GM23338 (cell line): ENCODE results near the gene CUBN. TPM values are rescaled to one million over a fixed set of nuclear protein-coding genes. Genes with fewer than 3 reads are reported as not detected.

Experiments used
- ATAC-seq: fragments of 200-7000 bp; cut with Tn5 transposase; 3 replicates; pipeline ENCODE4 v1.9.1; 2020
- DNase-seq: peaks from one replicate; pipeline ENCODE4 v3.0.0-alpha.2; 2015; ENCODE audit warnings: low spot score
- H2AFZ ChIP-seq: fragments of 200-600 bp; sonication (generic); 2 replicates; pipeline ENCODE4 v1.8.0; 2016; ENCODE audit warnings: antibody characterized with exemption, mild to moderate bottlenecking, moderate library complexity
- H3F3A ChIP-seq: fragments of 200-600 bp; sonication (generic); replicated peaks from 2 replicates; pipeline ENCODE4 v1.8.0; 2017; ENCODE audit warnings: antibody characterized with exemption, mixed run types, low read depth
- H3K27ac ChIP-seq: fragments of 200-600 bp; sonication (generic); 2 replicates; pipeline ENCODE4 v1.6.1; 2016; ENCODE audit warnings: low read depth
- H3K27me3 ChIP-seq: fragments of 200-600 bp; sonication (generic); 2 replicates; pipeline ENCODE4 v1.8.0; 2016; ENCODE audit warnings: mild to moderate bottlenecking, mixed run types, moderate library complexity; ENCODE audit not compliant: insufficient read depth
- H3K36me3 ChIP-seq: fragments of 200-600 bp; sonication (generic); 2 replicates; pipeline ENCODE4 v1.8.0; 2016; ENCODE audit warnings: mild to moderate bottlenecking; ENCODE audit not compliant: insufficient read depth
- H3K4me1 ChIP-seq: fragments of 200-600 bp; sonication (generic); 2 replicates; pipeline ENCODE4 v1.8.0; 2016; ENCODE audit warnings: mild to moderate bottlenecking, moderate library complexity; ENCODE audit not compliant: insufficient read depth
- H3K4me2 ChIP-seq: fragments of 200-600 bp; sonication (generic); 2 replicates; pipeline ENCODE4 v1.7.1; 2017; ENCODE audit warnings: mixed run types
- H3K4me3 ChIP-seq: fragments of 200-600 bp; sonication (generic); 2 replicates; pipeline ENCODE4 v1.6.1; 2016; ENCODE audit warnings: mixed run types
- H3K79me2 ChIP-seq: fragments of 200-600 bp; sonication (generic); replicated peaks from 2 replicates; pipeline ENCODE4 v1.8.0; 2017; ENCODE audit warnings: mild to moderate bottlenecking; ENCODE audit not compliant: insufficient read depth
- H3K9me2 ChIP-seq: fragments of 200-600 bp; sonication (generic); 2 replicates; pipeline ENCODE4 v1.8.0; 2017; ENCODE audit not compliant: insufficient read depth
- H4K20me1 ChIP-seq: fragments of 200-600 bp; sonication (generic); replicated peaks from 2 replicates; pipeline ENCODE4 v1.8.0; 2017; ENCODE audit warnings: mild to moderate bottlenecking; ENCODE audit not compliant: insufficient read depth
- H3K27ac Mint-ChIP-seq: 2 replicates; pipeline ENCODE4 v1.8.0; 2020; ENCODE audit warnings: inconsistent platforms, mild to moderate bottlenecking, moderate library complexity, mixed read lengths
- H3K27me3 Mint-ChIP-seq: 3 replicates; pipeline ENCODE4 v1.8.0; 2022; ENCODE audit warnings: low read depth, mild to moderate bottlenecking, moderate library complexity, mixed read lengths, inconsistent platforms; ENCODE audit not compliant: insufficient read depth, poor library complexity
- H3K36me3 Mint-ChIP-seq: 3 replicates; pipeline ENCODE4 v1.8.0; 2021; ENCODE audit warnings: low read depth, mild to moderate bottlenecking, inconsistent platforms, moderate library complexity, mixed read lengths
- H3K4me1 Mint-ChIP-seq: 3 replicates; pipeline ENCODE4 v1.8.0; 2020; ENCODE audit warnings: mild to moderate bottlenecking, inconsistent platforms, mixed read lengths
- H3K4me3 Mint-ChIP-seq: 3 replicates; pipeline ENCODE4 v1.8.0; 2021; ENCODE audit warnings: moderate library complexity, mild to moderate bottlenecking, inconsistent platforms, mixed read lengths
- H3K9me3 Mint-ChIP-seq: 3 replicates; pipeline ENCODE4 v1.8.0; 2020; ENCODE audit warnings: moderate library complexity, mild to moderate bottlenecking, inconsistent platforms, mixed read lengths
- ETS1 ChIP-seq: IDR thresholded peaks from 2 replicates; pipeline ENCODE4 v1.6.1; 2016; ENCODE audit warnings: antibody characterized with exemption
- EZH2 ChIP-seq: fragments of 200-600 bp; sonication (generic); IDR thresholded peaks from one replicate; pipeline ENCODE4 v1.8.0; 2017; ENCODE audit warnings: antibody characterized with exemption, mild to moderate bottlenecking, low read depth; ENCODE audit not compliant: unreplicated experiment
- REST ChIP-seq: IDR thresholded peaks from one replicate; pipeline ENCODE4 v1.6.1; 2018; ENCODE audit warnings: antibody characterized with exemption; ENCODE audit not compliant: unreplicated experiment
- ZNF462 ChIP-seq: fragments of 250-450 bp; sonication (Bioruptor Pico); IDR thresholded peaks from 2 replicates; pipeline ENCODE4 v1.5.0; 2020; ENCODE audit warnings: mild to moderate bottlenecking, moderate library complexity
- polyA plus RNA-seq: library from polyadenylated mRNA; unstranded; fragments of >200 nt; fragmentation: Nextera tagmentation; extraction: Ambion mirVana; gene quantifications from 2 replicates; pipeline ENCODE4 v1.2.1, GENCODE V29; 2016
- total RNA-seq: library from RNA; depleted of rRNA; stranded (reverse); fragments of >200 nt; shearing (Covaris generic); gene quantifications from 2 replicates; pipeline ENCODE4 v1.2.3, GENCODE V29; 2014

Gene CUBN
- total and polyA plus RNA-seq, 2 experiments from 2014 or later, result 0.06 to 1.8 TPM

- peak overlapping the region; percentile 60 for H3K4me2 ChIP-seq
- no peaks in the 10 kb centered on the region for H4K20me1 ChIP-seq
- ATAC-seq (peak; percentile 74), DNase-seq (peak; percentile 29)
- peak overlapping the region; percentile 20 for H3K4me3 ChIP-seq
- H3K4me3 Mint-ChIP-seq, result no peak overlapping the region
- H3F3A ChIP-seq, result no peaks in the 10 kb centered on the region
- H3K36me3 ChIP-seq, result no peaks in the 10 kb centered on the region
- H3K27ac Mint-ChIP-seq, result no peak overlapping the region
- no peaks in the 10 kb centered on the region for H3K27me3 ChIP-seq
- no peaks in the 10 kb centered on the region for H3K9me2 ChIP-seq
- no peaks in the 10 kb centered on the region for H3K79me2 ChIP-seq
- H2AFZ ChIP-seq, result no peak overlapping the region
- TF ChIP-seq ZNF462 (CRISPR knock-in tag), result no peak
- no peak for TF ChIP-seq ETS1
- no peak for TF ChIP-seq EZH2
- TF ChIP-seq REST, result no peak
- no peaks in the 10 kb centered on the region for H3K36me3 Mint-ChIP-seq
- H3K9me3 Mint-ChIP-seq, result no peaks in the 10 kb centered on the region
- H3K27me3 Mint-ChIP-seq, result peaks cover 2% of the 10 kb centered on the region
- H3K4me1 Mint-ChIP-seq, result peaks cover 30% of the 10 kb centered on the region
- peaks cover 33% of the 10 kb centered on the region for H3K4me1 ChIP-seq
- peak overlapping the region; percentile 76 for H3K27ac ChIP-seq
Observed at GRCh38 chr10:16867990-16868389, 261.6 kb downstream of the CUBN start.
